GM12865 (cell line): ENCODE data around the gene ASCC1.
A peak's percentile ranks its signal among the peaks of the same experiment; 100 is the strongest.

ENCODE experiments used
- DNase-seq: peaks from one replicate; pipeline ENCODE4 v3.0.0; 2010; ENCODE audit warnings: low read depth
- H3K4me3 ChIP-seq: 2 replicates; pipeline ENCODE4 v1.5.1; 2011; ENCODE audit warnings: mild to moderate bottlenecking, low read depth, low read length, control low read depth
- TF ChIP-seq, protein P1 (sequence below): IDR thresholded peaks from 2 replicates; pipeline ENCODE4 v1.5.1; 2011; ENCODE audit warnings: low read length, control low read depth, low read depth, inconsistent platforms; ENCODE audit not compliant: insufficient read depth; ENCODE audit errors: missing control alignments

Gene ASCC1

GRCh38 chr10:72075376-72076115 lies 140.5 kb downstream of the ASCC1 start:
- no peak overlapping the region for H3K4me3 ChIP-seq
- DNase-seq = no peak
- TF ChIP-seq, protein P1, sequence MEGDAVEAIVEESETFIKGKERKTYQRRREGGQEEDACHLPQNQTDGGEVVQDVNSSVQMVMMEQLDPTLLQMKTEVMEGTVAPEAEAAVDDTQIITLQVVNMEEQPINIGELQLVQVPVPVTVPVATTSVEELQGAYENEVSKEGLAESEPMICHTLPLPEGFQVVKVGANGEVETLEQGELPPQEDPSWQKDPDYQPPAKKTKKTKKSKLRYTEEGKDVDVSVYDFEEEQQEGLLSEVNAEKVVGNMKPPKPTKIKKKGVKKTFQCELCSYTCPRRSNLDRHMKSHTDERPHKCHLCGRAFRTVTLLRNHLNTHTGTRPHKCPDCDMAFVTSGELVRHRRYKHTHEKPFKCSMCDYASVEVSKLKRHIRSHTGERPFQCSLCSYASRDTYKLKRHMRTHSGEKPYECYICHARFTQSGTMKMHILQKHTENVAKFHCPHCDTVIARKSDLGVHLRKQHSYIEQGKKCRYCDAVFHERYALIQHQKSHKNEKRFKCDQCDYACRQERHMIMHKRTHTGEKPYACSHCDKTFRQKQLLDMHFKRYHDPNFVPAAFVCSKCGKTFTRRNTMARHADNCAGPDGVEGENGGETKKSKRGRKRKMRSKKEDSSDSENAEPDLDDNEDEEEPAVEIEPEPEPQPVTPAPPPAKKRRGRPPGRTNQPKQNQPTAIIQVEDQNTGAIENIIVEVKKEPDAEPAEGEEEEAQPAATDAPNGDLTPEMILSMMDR = no peak

GRCh38 chr10:72074574-72075375 lies 141.3 kb downstream of the ASCC1 start:
- no peak overlapping the region for H3K4me3 ChIP-seq
- DNase-seq = no peak
- TF ChIP-seq, protein P1 = no peak

- TF ChIP-seq, protein P1 = no peak
- DNase-seq = peak; percentile 31
- H3K4me3 ChIP-seq = no peak overlapping the region
Measured at GRCh38 chr10:72073708-72074573, 142.1 kb downstream of the ASCC1 start.

GRCh38 chr10:72072639-72073038 lies 143.4 kb downstream of the ASCC1 start:
- TF ChIP-seq, protein P1 = no peak
- no peak overlapping the region for H3K4me3 ChIP-seq
- DNase-seq = no peak

GRCh38 chr10:72072046-72072445 lies 144.0 kb downstream of the ASCC1 start:
- DNase-seq = no peak
- no peak overlapping the region for H3K4me3 ChIP-seq
- TF ChIP-seq, protein P1 = no peak

DNA sequence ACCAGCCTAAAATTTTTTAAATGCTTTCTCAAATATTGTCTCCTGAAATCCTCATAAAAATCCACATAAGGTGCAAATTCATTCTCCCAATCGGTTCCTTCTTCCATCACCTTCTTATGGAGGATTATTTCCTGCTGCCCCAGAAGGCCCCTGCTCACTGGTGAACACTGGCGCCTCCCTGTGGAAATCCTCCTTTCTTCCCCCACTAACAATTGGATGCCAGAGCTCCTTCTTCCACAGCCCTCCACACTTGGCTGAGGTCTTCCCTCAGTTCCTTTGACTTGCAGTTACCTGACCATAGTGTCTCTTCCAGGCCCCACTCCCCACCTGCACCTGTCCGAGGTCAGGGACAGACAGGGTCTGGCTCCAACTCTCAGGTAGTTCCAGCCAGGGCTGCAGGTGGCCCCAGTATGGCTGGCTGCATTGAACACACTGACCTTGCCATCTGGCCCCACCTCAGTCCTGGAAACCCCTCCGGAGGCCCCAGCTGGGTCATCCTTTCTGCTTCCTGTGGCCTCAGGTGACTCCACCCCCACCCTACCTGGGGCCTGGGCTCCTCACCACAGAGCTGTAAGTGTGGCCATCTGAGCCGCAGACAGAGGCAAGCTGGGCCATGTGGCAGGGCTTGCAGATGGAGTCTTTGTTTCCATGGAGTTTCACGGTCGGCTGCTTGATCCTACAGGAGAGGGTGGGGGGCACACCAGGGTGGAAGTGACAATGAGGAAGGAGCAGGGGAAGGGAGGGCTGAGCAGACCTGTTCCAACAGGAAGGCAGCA lies 146.1 kb downstream of the ASCC1 start:
- DNase-seq = no peak
- no peak overlapping the region for H3K4me3 ChIP-seq
- TF ChIP-seq, protein P1 = peak; percentile 22
